SKM-1 treated with dmso at 0.1 percent for 144 hours (cell line): ENCODE measurements around the gene TRAF6.

Experiments used
- DNase-seq: peaks from one replicate; lab custom pipeline; 2025; ENCODE audit not compliant: unreplicated experiment; lab: John Stamatoyannopoulos, UW

The TRAF6 gene

DNA sequence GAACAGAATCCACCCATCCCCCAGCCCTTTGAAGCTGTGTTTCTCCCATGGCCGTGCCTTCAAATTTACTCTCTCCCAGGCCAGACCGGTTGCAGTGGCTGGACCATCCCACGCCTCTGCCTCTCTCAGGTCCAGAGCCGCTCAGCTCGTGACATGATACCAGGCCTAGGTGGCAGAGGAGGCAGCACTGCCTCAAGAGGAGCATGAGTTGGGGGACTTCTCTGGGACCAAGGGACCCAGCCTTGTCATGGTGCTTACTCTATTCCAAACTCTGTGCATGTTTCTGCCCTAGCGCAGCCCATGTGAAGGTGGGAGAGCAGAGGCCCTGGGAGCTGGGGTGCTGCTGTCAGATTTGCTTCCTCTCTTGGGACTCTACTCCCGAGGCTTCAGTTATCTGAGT lies 51.0 kb downstream of the TRAF6 start:
- DNase-seq: no peak

DNA sequence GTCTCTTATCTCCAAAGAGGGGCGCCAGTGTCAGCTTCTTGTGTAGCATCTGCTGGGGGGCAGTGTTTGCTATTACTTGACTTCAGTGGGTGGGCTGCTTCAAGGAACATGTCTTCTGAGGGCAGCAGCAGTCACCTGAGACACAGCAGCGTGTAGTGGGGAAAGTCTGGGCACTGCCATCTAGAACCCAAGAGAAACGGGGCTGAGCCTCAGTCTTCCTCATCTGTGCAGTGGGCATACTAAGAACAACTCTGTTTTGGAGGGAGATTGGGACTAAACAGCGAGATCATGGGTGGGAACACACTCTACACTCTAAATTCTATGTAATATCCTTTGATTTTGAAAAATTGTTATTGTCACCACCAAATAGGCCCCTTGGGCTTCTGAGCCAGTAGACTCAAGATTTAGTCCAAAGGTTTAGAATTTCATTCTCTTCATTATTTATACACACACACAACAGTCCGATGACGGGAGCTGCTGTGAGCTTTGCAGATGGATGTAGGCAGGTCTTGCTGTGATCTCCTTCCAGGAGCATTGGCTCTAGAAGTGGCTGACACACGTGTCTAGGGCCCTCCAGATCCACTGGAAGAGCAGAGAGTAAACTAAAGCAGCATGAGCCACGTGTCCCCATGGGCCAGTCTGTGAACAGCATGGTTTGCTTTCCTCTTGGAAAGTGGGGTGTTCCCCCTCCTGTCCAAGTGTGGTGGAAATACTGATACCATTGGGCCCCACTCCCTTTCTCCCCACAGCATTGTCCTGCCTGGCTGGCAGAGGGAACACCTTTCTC lies 51.8 kb downstream of the TRAF6 start:
- no peak for DNase-seq

DNA sequence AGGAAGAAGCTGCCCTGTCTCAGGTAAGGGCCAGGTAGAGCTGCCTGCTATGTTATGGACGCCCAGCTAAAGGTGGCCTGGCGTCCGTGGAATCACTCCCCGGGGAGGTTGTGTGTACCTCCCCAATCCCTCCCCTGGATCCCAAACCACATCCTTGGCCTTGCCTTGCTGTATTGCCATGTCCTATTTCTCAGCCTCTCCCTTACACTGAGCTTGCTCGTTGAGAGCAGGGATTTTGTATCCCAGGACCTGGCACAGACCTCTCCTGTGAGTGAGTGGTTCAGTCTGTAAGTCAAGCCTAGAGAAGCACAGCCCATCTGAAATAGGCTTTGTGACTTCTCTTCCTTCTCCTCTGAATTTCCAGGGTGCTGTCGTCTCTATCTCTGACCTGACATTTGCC lies 53.9 kb downstream of the TRAF6 start:
- DNase-seq: no peak

DNA sequence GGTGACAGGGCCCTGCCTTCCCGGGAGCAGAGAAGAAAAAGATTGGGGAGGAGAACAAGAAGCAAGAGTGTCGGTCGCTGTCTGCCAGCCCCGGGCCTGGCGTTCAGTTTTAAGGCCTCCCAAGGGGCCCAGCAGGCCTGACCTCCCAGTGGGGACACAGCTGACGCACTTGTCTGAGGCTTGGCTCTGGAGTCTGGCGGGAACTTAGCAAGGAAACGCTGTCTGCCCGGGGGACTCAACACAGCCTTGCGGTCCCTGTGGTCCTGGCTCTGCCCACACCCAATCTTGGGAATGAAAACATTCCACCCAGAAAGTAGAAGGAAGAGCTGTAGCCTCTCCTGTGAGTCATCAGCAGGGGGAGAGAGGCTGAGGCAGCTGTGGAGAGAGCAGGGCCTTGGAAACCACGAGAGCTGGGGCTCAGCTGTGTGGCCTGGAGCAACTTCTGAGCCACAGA lies 54.4 kb downstream of the TRAF6 start:
- no peak for DNase-seq

DNA sequence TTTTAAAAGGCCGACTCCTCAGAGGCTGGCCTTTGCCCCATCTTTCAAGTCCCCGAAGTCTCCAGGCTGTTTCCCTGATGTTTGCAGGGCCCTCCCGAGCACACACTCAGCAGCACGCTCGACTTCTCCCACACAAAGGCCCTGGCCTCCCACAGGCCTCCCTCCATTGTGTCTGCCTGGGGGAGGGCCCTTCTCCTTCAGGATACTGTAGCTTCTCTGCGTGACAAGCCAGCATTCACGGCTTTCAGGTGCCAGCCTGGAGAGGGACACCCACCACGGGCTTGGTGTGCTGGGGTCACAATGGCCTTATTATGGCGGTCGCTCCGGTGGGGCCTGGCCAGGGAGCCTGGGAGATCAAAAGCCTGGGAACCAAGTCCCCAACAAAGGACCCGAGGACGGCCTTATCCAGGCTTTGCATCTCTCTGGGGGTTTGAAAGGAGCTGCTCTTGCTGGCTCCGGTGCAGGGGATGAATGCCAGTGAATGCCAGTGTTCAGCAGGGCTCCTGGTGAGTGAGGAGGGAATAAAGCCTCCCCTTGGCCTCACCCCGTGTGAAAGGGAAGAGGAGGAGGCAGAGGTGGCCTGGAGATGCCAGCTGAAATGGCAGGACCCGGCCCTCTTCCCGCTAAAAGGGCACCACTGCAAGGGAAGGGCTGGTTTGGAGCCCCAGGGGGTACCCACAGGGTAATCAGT lies 55.0 kb downstream of the TRAF6 start:
- no peak for DNase-seq

DNA sequence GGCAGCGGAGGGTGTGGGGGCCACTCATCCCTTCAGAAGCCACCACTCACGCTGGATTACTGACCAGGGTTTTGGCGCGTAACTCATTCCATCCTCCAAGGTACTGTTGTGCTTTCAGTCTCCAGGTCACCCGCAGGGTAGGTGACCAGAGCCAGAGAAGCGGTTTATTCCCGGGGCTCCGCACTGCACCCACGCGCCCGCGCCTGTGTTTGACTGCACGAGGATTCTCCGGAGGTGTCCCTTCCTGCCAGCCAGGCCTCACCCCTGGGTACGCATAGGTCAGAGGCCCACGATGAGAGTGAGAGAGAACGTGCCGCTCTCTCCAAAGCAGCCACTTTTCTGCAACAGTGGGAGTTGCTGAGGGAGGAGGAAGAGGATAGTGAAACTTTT lies 55.5 kb downstream of the TRAF6 start:
- DNase-seq: no peak

DNA sequence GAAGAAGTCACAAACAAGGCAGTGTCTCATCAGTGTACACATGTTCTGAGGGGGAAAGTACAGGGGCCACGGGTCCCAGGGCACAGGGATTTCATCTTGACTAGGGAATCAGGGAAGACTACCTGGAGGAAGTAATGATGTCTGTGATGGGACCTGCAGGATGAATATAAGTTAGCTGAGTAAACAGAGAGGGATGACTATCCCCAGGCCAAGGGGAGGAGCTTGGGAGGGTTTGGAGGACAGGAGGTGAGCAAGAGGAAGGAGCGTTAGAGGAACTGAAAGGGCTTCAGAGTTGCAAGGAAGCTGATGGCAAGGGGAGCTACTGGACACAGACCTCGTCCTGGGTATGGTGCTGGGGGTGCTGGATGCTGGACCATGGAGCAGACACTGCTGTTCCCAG lies 56.4 kb downstream of the TRAF6 start:
- DNase-seq: peak; percentile 76

DNA sequence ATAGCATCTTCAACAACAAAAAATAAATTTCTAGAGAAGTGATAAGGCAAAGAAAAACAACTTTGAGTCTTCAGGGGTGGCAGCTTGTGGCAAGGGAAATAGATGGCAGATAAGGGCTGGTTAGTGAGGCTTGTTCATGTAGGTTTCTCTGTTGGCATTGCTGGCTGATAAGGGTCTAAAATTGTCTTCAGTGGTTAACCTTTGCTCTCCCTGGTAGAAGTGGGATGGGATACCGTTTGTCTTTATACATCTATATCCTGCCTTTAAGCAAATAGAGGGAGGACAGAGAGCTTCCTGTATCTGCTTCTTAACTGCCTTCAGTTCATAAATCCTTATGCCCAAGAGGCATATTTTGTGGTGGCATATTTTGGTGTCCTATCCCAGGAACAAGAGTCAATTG lies 57.1 kb downstream of the TRAF6 start:
- DNase-seq: no peak

DNA sequence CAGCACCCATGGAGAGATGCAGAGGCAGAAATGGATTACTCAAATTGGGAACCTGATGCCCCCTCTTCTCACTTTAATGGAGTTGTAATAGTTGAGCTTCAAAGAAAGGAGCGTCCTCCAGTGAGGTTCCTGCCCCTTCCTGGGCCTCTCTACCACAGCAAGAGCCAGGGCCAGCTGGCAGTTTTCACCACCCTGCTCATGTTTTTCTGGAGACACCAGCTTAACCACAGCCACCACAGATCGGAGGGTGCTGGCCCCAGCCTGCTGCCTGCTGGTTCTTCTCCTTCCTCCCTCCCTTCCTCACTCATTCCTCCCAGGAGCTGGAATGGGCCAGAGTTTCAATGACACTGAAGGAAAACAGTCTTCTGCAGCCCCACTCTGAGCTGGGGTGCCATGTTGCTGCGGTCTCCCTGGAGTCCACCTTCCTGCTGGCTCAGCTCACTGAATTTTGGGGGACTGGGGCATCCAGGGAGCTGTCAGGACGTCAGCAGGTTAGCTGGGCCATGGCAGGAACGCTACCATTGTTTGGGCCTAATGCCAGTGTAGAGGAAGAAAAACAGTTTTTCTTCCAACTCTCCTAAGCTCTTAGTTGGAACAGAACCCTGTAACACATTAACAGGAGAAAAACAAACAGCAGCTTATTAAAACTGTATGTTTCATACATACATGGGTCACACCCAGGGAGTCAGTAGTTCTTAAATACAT lies 57.7 kb downstream of the TRAF6 start:
- peak; percentile 65 for DNase-seq

DNA sequence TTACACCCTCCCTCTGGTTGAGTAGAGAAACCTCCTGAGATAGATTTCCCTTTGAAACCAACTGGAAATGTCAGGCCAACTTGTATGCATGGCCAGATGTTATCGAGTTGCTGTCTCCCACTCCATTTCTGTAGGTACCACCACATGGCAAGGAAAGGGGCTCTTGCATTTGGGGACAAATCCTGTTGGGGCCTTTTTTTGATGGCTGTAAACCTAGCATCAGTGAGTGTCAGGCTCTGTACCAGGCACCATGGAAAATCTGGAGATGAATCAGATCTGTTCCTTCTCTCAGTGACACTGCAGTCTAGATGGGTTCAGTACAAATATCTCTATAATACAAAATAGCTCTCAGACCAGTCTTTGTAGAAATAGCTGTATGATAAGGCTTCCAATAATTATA lies 58.4 kb downstream of the TRAF6 start:
- DNase-seq: no peak

DNA sequence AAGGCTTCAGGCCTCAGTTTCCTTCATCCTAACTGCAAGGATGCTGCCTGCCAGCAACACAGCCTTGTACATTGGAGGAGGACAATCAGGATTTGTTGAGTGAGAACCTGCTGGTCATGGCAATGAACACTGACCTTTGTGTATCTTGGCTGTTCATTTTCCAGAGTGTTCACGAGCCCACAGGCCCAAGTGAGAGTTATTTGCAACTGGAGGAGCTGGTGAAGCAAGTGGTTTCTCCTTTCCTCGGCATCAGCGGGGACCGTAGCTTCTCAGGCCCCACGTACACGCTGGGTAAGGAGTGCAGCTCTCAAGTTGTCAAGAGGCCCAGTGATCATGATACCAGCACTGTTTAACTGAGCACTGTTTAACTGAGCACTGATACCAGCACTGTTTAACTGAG lies 59.0 kb downstream of the TRAF6 start:
- DNase-seq: no peak

DNA sequence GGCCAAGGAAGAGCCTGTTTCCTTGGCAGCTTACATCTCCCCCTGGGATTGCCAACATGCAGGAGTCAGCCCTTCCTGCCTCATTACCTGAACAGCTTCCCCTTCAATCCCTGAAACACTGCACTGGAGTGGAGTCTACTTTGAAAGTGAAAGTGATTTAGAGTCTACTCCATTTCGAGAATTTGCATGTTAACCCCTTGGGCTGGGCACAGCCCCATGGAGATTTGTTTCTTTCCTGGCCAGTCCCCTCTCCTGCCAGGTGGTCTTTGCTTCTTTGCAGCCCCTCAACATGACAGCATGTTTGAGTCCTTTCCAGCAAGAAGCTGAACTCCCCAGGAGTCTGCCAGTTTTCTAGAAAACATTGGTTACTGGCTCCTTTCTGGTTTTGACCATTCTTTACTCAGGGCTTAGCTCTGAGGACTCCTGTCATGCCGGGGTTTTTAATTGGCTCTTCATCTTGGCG lies 59.9 kb downstream of the TRAF6 start:
- DNase-seq: no peak

DNA sequence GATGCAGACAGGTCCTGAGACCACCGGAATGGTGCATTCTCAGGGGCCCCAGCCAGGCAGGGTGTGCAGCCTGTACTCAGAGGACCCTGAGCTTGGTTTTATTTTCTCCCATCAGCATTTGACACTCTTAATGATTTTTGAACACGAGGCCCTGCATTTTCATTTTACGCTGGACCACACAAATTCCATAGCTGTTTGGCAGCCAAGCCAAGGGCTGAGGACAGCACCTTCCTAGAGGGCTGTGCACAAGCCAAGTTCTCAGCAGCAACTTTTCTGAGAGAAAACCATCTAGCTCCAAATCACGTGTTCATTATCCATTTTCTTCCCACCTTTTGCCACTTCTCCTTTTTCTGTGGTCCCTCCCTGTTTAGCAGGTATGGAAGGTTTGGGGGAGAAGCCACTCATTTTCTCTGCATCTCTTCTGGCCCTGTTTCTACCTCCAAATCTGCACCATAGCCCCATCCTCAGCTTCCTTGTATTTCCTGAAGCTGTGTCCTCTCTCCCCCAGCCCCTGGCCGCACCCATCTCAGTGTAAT lies 60.4 kb downstream of the TRAF6 start:
- no peak for DNase-seq

DNA sequence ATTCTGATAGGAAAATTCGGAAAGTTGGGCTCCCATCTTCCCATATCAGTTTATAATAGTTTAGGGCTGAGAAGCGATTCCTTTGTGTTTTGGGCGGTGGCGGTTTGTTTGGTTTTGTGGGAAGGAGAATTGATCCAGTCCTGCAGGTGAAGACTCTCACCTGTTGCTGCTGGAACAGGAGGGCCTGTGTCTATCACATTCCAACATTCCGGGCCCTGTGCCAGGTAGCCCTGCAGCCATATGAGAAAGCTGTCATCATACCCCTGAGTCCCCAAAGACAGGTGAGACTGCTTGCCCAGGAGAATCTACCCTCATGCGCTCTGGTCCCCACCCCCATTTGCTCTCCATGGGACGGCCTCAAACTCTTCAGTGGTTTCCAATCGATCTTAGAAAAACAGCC lies 62.1 kb downstream of the TRAF6 start:
- DNase-seq: no peak

DNA sequence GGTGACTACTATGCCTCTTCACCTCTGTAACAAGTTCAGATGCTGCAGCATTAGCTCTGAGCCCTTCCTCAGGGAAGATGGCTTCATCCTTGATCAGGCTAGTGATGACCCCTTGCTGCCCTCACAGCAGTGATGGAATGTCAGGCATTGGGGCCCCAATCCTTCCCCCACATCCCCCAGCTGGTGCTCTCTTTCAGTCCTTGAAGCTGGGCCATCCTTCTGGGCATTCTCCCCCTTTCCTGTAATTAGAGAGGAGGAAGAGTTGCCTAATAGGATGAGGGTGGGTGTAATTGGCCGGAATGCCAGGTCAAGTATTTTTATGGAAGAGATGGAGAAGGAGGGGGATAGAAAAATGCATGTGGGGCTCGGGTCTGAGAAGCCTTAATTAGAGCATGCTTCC lies 62.6 kb downstream of the TRAF6 start:
- no peak for DNase-seq

DNA sequence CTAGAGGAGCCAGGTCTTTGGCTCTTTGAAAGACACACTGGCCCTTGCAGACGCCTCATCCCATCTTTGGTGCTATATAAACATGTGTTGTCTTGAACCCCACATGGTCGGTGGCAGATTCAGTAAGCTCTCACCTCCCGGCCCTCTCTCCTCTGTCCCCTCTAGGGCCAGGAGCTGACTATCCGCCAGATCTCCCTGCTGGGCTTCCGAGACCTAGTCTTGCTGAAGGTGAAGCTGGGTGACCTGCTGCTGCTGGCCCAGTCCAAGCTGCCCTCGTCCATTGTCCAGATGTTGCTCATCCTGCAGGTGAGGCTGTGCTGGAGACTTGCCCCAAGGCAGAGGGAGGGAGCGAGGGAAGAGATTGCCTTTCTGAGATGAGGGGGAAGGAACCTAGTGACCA lies 63.9 kb downstream of the TRAF6 start:
- DNase-seq: no peak

DNA sequence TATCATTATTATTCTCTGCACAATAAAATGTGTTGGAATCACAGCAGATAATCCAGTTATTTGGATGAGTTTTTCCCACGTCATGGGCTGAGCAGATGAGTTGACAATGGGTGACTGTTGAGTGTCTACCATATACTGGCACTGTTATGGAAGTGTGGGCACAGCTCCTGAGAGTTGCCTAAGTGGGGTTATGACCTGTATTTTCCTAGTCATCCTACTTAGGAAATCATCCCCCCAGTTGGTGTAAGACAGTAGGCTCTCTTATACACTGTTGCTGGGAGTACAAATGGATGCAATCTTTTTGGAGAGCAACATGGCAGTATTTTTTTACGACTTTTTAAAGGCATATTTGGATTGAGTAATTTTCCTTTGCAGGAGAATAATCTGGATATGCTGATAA lies 66.4 kb downstream of the TRAF6 start:
- DNase-seq: no peak

DNA sequence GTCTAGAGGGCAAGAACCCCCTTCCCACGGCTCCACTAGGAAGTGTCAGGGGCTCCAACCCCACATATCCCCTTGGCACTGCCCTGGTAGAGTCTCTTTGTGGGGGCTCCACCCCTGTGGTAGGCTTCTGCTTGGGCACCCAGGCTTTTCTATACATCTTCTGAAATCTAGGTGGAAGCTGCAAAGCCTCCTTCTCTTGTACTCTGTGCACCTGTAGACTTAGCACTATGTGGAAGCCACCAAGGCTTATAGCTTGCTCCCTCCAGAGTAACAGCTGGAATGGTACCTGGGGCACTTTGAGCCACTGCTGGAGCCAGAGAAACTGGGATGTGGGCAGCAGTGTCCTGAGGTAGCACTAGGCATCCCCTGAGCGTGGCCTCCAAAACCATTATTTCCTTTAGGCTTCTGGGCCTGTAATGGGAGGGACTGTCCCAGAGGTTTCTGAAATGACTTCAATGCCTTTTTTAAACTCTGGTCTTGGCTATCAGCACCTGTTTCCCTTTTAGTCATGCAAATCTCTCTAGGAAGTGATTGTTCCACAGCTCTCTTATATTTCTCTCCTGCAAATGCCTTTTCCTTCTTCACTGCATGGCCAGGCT lies 68.4 kb downstream of the TRAF6 start:
- no peak for DNase-seq

DNA sequence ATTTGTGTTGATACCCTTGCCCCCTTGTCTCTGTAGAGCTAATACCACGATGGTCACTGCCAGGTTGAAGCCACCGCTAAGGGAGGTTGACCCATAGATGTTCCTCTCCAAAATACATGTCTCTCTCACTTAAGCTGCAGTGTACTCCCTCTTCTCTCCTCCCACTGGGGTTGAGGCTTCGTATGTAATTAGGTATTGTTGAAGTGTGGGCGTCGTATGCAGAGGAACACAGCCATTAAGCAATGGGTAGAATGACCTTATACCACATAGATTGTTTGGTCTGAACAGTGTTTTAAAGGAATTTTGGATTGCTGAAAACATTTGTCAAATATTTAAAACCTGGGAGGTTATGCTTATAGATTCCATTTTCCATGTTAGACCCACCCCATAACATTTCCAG lies 71.9 kb downstream of the TRAF6 start:
- DNase-seq: no peak

DNA sequence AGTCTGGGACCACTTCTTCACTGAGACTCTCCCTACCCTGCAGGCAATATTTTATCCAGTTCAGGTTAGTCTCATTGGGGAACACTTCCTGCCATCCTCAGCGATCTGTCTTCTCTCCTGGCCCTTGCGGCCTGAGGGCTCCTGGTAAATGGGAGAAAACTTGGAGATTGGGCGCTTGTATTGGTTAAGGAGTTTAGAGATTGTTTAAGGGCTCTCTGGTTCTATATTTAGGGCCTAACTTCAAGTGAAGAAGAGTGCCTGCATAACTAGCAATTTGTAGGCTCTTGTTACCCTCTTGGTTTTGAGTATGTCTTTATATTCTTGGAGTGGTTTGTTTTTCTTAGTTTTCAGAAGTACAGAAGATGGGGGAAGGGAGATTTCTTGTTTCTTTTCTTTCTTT lies 72.7 kb downstream of the TRAF6 start:
- no peak for DNase-seq
